ENCODE measurements around the gene KHK.
"Not testable (repeated sequence)": the region's sequence is repeated elsewhere in the genome, so short reads cannot be mapped to it uniquely, and the experiment has no call there.

KHK gene

DNA sequence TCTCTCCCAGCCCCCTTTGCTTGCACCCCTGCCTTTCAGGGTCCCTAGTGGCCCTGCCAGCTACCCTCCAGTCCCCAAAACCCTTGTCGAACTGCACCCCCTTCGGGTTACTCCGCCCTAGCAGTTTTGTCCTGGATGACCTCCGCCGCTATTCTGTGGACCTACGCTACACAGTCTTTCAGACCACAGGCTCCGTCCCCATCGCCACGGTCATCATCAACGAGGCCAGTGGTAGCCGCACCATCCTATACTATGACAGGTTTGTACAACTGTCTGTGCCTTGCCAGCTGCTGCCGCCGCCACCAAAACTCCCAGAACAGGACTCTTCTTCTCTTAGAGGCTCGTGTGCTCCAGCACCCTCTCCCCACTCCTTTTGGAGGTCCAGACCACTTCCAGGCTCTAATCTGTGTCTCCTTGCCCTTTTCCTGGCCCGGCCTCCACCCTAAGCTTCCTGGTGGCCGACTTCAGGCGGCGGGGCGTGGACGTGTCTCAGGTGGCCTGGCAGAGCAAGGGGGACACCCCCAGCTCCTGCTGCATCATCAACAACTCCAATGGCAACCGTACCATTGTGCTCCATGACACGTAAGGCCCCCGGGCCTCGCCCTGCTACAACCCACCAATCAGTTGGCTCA, 7.9 kb downstream of the KHK start:
- H3K27ac ChIP-seq, result no peak overlapping the region
- no peak for DNase-seq (ENCODE audit: low read depth, low spot score)

DNA sequence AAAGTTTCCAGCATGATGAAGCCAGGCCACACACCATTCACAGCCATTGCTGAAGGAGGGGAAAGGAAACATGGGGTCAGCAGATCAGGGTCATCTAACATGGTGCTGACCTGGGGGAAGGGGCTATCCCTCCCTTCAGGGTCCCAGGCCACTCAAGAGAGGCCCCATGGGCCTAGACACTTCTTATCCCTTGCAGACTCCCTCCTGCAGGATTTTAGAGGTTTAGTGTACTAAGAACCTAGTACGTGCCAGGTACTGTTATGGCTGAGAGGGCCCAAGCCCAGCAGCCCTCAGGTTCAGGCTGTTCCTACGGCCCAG, 8.8 kb downstream of the KHK start:
- no peak for DNase-seq (ENCODE audit: low read depth, low spot score)
- no peak overlapping the region for H3K27ac ChIP-seq

DNA sequence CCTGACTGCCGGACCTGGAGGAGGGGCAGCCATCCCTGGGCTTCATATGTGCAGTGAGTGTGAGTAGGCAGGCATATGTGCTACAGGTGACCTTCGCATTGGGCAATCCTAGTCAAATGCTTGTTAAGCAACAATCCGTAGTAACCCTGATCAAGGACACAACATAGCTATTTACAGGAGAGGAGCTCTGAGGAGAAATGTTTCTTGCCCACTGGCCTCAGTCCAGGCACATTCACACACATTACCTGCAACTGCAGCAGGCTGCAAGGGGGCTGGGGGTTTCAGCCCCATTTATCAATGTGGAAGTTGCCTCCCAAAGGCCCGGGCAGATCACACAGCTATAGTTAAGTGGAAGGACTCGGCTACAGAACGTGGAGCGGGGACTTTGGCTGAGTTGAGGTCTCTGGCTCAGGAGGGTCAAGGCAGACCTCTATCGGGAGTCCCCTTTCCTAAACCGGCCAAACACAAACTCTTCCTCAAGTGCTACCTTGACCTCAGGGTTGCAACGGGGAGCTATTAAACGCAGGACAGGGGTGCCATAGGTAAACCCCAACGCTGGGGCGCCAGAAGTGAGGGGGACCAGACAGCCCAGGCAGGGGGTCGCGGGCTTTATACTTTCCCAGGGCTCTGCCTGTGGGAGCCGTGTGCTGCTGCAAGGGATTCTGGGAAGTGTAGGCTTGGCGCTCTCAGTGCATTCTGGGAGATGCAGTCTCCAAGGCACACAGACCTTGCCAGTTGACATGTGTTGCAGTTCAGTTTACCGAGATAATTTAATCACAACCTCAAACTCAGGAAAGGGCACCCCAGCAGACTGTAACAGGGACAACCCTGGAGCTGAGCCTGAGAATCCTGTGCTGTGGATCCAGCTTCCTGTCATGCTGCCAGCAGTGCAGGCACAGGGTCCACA, 9.4 kb downstream of the KHK start:
- H3K27ac ChIP-seq, result no peak overlapping the region
- no peak for DNase-seq (ENCODE audit: low read depth, low spot score)

DNA sequence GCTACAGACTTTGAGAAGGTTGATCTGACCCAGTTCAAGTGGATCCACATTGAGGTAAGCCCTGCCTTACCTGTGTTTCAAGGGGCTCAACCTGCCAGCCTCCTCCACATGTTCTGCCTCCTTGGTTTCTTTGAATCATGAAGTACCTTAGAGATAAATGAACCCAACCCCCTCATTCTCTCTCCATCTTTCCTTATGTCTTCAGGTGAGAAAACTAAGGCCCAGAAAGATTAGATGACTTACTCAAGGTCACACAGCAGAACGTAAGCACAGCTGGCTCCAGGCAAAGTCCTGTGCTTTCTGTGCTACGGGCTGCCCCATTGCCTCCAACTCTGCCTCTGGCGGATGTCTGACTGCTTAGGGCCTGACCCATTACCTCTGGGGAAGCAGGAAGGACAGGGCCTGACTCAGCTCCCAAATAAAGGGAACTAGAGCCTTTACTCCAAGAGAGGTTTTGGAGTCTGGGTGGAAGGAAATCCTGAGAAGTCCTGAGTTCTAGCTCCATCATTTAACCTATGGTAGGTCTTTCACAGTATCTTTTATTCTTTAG, 10.3 kb downstream of the KHK start:
- H3K27ac ChIP-seq, result no peak overlapping the region
- DNase-seq (ENCODE audit: low read depth, low spot score), result no peak

DNA sequence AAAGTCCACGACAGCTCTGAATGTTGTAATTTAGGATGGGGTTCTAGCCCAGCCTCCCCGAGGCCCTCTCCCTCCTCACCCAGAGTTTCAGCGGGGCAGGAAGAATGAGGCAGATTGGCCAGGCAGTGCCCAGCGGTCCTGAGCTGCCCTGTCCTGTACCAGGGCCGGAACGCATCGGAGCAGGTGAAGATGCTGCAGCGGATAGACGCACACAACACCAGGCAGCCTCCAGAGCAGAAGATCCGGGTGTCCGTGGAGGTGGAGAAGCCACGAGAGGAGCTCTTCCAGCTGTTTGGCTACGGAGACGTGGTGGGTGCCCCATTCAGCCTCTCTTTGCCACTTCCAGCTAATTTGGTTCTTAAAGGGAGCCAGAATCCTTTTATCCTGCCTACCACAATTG, 10.8 kb downstream of the KHK start:
- no peak overlapping the region for H3K27ac ChIP-seq

DNA sequence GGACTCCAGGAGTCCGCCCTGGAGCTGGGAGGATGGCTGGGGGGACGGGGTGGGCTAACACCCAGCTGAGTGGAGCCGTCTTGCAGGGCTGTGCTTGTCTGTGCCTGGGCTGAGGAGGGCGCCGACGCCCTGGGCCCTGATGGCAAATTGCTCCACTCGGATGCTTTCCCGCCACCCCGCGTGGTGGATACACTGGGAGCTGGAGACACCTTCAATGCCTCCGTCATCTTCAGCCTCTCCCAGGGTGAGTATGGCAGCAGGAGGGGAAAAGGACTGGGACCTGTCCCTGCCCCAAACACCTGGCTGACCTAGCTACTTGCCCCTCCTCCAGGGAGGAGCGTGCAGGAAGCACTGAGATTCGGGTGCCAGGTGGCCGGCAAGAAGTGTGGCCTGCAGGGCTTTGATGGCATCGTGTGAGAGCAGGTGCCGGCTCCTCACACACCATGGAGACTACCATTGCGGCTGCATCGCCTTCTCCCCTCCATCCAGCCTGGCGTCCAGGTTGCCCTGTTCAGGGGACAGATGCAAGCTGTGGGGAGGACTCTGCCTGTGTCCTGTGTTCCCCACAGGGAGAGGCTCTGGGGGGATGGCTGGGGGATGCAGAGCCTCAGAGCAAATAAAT, 12.9 kb downstream of the KHK start:
- no peak for DNase-seq (ENCODE audit: low read depth, low spot score)
- H3K27ac ChIP-seq, result no peak overlapping the region

More for the DNA sequence above, 10.8 kb downstream of the KHK start:
- no peak for DNase-seq (ENCODE audit: low read depth, low spot score)

DNA sequence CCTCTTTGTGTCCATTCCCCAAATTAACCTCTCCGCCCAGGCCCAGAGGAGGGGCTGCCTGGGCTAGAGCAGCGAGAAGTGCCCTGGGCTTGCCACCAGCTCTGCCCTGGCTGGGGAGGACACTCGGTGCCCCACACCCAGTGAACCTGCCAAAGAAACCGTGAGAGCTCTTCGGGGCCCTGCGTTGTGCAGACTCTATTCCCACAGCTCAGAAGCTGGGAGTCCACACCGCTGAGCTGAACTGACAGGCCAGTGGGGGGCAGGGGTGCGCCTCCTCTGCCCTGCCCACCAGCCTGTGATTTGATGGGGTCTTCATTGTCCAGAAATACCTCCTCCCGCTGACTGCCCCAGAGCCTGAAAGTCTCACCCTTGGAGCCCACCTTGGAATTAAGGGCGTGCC, 13.5 kb downstream of the KHK start:
- no peak overlapping the region for H3K27ac ChIP-seq
- DNase-seq (ENCODE audit: low read depth, low spot score), result no peak

DNA sequence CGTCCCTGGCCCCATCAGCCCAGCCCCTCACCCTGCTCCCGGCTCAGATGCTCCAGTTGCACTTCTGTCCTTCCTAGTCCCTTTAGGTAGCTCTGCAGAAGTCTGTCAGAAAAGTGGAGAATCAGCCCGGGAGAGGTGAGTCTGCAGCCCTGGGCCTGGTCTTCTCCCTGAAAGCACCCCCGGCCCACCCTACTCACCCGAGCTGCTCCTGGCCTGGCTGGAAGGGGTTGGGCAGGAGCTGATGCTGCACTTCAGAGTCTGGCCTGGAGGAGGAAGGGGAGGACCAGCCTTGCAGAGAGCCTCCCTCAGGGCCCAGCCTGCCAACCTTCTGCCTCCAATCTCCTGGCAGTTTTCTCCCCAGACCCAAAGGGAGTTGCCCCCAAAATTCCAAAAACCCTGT, 15.8 kb downstream of the KHK start:
- H3K27ac ChIP-seq, result no peak overlapping the region
- no peak for DNase-seq (ENCODE audit: low read depth, low spot score)

DNA sequence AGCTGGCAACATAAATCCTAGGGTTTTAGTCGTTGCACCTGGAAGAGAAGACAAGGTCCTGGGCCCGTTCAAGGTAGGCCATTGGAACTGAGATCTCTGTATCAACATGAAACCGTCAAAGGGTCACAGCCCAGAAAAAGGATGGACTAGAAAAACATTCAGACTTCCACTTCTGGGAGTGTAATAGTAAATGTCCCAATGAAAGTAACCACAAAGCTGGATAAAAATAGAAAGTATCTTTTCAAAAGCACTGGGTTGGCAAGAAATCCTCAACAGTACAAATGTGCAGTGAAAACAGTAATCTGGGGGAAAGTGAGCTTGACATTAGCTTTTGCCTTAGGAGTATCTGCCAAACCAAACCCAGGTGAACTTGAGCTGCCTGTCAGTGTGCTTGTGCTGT, 19.4 kb downstream of the KHK start:
- DNase-seq (ENCODE audit: low read depth, low spot score), result no peak
- no peak overlapping the region for H3K27ac ChIP-seq

DNA sequence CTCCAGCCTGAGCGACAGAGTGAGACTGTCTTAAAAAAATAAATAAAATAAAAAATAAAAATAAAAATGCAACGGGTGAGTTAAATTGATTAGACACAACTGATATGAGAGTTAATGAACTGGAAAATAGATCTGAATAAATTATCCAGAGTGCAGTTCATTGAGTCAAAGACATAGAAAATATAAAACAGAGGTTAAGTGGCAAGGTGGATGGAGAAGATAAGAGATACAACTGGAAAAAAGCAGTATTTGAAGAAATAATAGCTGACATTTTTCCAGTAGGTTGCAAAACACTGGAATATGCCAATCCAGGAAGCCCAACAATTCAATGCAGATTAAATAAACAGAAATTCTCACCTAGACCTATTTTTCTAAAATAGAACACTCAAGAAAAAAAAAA, 21.6 kb downstream of the KHK start:
- no peak for DNase-seq (ENCODE audit: low read depth, low spot score)
- H3K27ac ChIP-seq, result no peak overlapping the region

DNA sequence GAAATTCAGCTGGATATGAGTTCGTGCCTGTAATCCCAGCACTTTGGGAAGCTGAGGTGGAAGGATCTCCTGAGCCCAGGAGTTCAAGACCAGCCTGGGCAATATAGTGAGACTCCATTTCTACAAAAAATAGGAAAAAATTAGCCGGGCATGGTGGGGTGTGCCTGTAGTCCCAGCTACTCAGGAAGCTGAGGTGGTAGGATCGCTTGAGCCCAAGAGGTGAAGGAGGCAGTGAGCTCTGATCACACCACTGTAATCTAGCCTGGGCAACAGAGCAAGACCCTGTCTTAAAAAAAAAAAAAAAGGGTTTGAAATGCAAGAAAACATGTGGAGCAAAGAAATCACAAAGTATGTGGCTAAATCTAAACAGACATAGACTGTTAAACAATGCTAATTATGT, 22.5 kb downstream of the KHK start:
- H3K27ac ChIP-seq, result no peak overlapping the region

DNA sequence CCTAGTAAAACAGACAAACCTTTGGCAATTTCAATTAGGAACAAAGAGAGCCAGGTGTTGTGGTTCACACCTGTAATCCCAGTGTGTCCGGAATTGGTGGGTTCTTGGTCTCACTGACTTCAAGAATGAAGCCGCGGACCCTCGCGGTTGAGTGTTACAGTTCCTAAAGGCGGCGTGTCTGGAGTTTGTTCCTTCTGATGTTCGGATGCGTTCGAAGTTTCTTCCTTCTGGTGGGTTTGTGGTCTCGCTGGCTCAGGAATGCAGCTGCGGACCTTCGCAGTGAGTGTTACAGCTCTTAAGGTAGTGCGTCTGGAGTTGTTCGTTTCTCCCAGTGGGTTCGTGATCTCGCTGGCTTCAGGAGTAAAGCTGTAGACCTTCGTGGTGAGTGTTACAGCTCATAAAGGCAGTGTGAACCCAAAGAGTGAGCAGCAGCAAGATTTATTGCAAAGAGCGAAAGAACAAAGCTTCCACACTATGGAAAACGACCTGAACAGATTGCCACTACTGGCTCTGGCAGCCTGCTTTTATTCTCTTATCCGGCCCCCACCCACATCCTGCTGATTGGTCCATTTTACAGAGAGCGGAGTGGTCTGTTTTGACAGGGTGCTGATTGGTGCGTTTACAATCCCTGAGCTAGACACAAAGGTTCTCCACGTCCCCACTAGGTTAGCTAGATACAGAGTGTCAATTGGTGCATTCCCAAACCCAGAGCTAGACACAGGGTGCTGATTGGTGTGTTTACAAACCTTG, 24.2 kb downstream of the KHK start:
- not testable (repeated sequence) for H3K27ac ChIP-seq; DNase-seq (ENCODE audit: low read depth, low spot score)

More for the DNA sequence above, 22.5 kb downstream of the KHK start:
- no peak for DNase-seq (ENCODE audit: low read depth, low spot score)

DNA sequence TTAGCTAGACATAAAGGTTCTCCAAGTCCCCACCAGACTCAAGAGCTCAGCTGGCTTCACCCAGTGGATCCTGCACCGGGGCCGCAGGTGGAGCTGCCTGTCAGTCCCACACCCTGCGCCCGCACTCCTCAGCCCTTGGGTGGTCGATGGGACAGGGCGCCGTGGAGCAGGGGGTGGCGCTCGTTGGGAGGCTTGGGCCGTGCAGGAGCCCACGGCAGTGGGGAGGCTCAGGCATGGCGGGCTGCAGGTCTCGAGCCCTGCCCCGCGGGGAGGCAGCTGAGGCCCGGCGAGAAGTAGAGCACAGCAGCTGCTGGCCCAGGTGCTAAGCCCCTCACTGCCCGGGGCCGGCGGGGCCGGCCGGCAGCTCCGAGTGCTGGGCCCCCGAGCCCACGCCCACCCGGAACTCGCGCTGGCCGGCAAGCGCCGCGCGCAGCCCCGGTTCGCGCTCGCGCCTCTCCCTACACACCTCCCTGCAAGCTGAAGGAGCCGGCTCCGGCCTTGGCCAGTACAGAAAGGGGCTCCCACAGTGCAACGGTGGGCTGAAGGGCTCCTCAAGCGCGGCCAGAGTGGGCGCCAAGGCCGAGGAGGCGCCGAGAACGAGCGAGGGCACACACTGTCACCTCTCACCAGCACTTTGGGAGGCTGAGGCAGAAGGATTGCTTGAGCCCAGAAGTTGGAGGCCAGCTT, 25.0 kb downstream of the KHK start:
- not testable (repeated sequence) for H3K27ac ChIP-seq; DNase-seq (ENCODE audit: low read depth, low spot score)

DNA sequence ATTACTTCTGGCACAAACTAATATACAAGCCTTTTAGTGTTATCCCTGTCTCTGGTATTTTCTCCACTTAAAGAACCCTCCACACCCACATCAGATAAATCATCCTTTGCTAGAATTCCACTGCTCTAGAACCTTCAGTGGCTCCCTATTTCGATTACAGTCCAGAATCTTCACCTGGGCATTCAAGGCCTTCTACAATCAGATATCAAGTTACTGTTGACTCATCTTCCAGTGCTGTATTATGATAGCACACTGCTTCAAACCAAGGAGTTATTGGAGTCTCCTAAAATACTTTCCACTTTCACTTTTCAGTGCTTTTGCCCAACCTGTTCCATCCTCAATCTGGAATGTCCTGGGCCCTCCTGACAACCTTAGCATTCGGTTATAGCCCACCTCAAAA, 28.9 kb downstream of the KHK start:
- no peak for DNase-seq (ENCODE audit: low read depth, low spot score)
- no peak overlapping the region for H3K27ac ChIP-seq

DNA sequence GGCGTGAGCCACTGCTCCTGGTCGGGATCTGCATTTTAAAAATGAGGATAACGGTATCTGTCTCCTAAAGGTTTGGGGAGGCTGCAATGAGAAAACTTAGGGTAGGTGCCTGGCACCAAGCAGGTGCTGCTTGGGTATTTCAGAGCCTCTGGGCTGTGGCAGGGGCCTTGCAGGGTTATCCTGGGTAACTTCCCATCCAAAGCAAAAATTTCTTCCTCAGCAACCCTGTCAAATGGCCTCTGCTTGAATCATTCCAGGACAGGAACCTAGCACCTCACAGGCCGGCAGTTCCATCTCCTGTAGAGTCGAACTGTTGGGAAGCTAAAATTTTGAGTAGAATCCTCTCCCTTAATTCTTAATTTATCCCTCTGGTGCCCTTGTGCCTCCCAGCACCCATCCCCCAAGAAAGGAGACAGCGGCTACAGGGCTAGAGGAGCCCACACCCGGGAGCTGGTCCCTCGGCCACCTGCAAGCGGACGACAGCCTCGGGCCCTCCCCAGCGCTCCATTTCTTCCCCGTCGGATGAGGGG, 31.5 kb downstream of the KHK start:
- no peak for DNase-seq (ENCODE audit: low read depth, low spot score)

DNA sequence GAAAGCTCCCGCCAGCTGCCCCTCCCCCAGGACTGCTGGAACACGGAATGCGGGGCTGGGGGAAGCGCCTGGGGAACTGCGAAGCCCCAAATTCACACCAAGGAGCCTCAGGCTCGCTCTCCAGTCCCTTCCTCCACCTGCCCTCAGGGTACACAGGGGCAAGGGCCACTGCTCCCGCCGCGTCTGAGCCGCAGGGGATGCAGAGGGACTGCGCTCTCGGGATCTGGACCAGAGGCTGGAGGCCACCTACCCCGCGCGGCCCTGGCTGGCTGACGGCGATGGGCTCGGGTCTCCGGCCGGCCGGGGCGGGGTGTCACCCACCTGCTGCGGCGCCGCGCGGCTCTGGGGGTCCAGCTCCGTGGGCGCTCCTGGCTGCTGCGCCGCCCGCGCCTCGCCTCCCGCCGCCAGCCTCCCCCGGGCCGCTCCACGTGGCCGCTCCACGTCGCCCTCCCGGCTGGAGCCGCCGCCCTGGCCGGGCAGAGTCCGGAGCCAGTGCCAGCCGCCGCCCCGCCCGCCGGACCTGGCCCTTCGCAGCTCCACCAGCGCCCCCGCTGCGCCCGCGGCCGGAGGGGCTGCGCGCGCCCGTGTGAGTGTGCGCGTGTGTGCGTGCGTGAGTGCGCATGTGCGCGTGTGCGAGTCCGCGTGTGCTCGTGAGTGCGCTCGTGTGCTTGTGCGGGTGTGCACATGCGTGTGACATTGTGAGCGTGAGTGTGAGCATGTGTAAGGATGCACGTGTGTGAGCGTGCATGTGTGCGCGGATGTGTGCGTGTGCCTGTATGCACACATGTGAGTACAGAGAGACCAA, 32.2 kb downstream of the KHK start, which contains the start of gene CGREF1:
TSS of gene CGREF1 (minus strand) at position 604 of the 805 bp plus-strand sequence. CDS start 14,762 bp downstream, outside the sequence.
- H3K27ac ChIP-seq, result no peak within 1 kb of the TSS
- DNase-seq (ENCODE audit: low read depth, low spot score), result no peak

More for the DNA sequence above, 31.5 kb downstream of the KHK start:
- no peak overlapping the region for H3K27ac ChIP-seq

DNA sequence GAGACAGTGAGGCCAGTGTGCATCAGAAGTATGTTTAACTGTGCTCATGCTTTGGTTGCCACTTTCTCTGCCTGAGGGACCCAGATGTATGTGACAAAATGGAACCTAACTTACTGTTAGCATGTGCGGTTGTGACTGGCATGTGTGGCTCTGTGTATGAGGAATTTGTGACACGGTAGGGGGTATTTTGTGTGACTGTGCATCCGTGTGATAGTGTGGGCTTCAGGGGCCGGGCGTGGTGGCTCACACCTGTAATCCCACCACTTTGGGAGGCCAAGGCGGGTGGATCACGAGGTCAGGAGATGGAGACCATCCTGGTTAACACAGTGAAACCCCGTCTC, 32.7 kb downstream of the KHK start:
- not testable (repeated sequence) for H3K27ac ChIP-seq; DNase-seq (ENCODE audit: low read depth, low spot score)

DNA sequence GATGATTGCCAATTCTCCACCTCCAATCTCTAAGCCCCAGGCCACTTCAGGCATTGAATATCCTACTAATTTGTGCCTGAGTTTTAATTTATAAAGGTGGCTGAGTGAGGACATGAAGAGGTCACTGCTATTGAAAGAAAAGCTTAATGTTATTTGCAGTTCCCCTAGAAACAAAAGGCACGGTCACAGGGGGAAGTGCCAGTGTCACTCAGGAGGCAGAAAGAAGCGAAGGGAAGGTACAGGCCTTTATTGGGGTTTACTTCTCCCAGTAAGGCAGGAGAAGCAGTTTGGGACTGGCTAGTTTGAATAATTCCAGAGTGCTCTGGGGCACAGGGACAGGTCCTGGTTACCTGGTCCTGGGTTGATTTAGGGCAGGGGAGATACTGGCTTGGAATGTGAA, 35.3 kb downstream of the KHK start:
- DNase-seq (ENCODE audit: low read depth, low spot score), result no peak
- no peak overlapping the region for H3K27ac ChIP-seq

DNA sequence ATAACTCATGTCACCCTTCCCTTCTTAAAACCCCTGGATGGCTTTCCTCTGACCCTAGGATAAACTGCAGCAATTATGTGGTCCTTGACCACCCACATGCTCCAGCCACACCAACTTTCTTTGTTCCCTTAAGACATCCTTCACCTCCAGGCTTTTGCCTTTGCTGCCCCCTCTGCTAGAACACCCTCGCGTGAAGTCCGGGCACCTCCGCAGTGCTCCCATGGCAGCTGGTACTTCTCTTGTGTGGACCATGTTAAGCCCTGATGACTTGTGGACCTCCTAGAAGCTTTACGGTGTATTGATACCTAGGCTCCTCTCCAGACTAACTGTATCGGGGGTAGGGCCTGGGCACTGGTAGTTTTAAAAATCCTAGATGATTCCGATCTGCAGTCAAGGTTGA, 36.2 kb downstream of the KHK start:
- no peak overlapping the region for H3K27ac ChIP-seq
- DNase-seq (ENCODE audit: low read depth, low spot score), result no peak

Data from epithelial cell of prostate (primary cell).